KMS-11 (cell line): Measurements from ENCODE around the gene CNTF.

ENCODE experiments used
- H2AFZ ChIP-seq: fragments of 200-600 bp; sonication (generic); 2 replicates; pipeline ENCODE4 v1.6.1; 2016; ENCODE audit warnings: antibody characterized with exemption, mixed run types, low read depth
- H3K27ac ChIP-seq: fragments of 200-600 bp; sonication (generic); 2 replicates; pipeline ENCODE4 v1.6.1; 2016; ENCODE audit warnings: mild to moderate bottlenecking, mixed run types
- H3K27me3 ChIP-seq: fragments of 200-600 bp; sonication (generic); 2 replicates; pipeline ENCODE4 v1.6.1; 2017; ENCODE audit warnings: mild to moderate bottlenecking, low read depth, mixed run types, moderate library complexity; ENCODE audit not compliant: insufficient read depth
- H3K36me3 ChIP-seq: fragments of 200-600 bp; sonication (generic); 2 replicates; pipeline ENCODE4 v1.6.1; 2017; ENCODE audit warnings: mild to moderate bottlenecking, mixed run types; ENCODE audit not compliant: insufficient read depth
- H3K4me1 ChIP-seq: fragments of 200-600 bp; sonication (generic); 2 replicates; pipeline ENCODE4 v1.6.1; 2016; ENCODE audit warnings: mild to moderate bottlenecking, low read depth, mixed run types; ENCODE audit not compliant: poor library complexity, severe bottlenecking
- H3K4me2 ChIP-seq: fragments of 200-600 bp; sonication (generic); 2 replicates; pipeline ENCODE4 v1.7.0; 2016; ENCODE audit warnings: mild to moderate bottlenecking, mixed run types
- H3K4me3 ChIP-seq: fragments of 200-600 bp; sonication (generic); IDR thresholded peaks from 2 replicates; pipeline ENCODE4 v1.6.1; 2017; ENCODE audit warnings: low read depth, low read length, mixed read lengths; ENCODE audit not compliant: insufficient read depth
- H3K79me2 ChIP-seq: fragments of 200-600 bp; sonication (generic); 2 replicates; pipeline ENCODE4 v1.6.1; 2016; ENCODE audit warnings: low read depth, mixed run types; ENCODE audit not compliant: insufficient read depth
- H3K9ac ChIP-seq: fragments of 200-600 bp; sonication (generic); 2 replicates; pipeline ENCODE4 v1.6.1; 2016; ENCODE audit warnings: mild to moderate bottlenecking, mixed run types
- H4K20me1 ChIP-seq: fragments of 200-600 bp; sonication (generic); 2 replicates; pipeline ENCODE4 v1.6.1; 2016; ENCODE audit warnings: mild to moderate bottlenecking, mixed run types; ENCODE audit not compliant: insufficient read depth
- TF ChIP-seq, protein P1 (sequence below): fragments of 200-600 bp; sonication (generic); conservative IDR thresholded peaks from 2 replicates; pipeline ENCODE4 v1.6.1; 2017; ENCODE audit warnings: low read depth, mild to moderate bottlenecking, antibody characterized with exemption, low read length, moderate library complexity, mixed read lengths

The CNTF gene

GRCh38 chr11:58596621-58597020 is 25.8 kb upstream of the CNTF start:
- TF ChIP-seq, protein P1, sequence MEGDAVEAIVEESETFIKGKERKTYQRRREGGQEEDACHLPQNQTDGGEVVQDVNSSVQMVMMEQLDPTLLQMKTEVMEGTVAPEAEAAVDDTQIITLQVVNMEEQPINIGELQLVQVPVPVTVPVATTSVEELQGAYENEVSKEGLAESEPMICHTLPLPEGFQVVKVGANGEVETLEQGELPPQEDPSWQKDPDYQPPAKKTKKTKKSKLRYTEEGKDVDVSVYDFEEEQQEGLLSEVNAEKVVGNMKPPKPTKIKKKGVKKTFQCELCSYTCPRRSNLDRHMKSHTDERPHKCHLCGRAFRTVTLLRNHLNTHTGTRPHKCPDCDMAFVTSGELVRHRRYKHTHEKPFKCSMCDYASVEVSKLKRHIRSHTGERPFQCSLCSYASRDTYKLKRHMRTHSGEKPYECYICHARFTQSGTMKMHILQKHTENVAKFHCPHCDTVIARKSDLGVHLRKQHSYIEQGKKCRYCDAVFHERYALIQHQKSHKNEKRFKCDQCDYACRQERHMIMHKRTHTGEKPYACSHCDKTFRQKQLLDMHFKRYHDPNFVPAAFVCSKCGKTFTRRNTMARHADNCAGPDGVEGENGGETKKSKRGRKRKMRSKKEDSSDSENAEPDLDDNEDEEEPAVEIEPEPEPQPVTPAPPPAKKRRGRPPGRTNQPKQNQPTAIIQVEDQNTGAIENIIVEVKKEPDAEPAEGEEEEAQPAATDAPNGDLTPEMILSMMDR = no peak
- Histone ChIP-seq H3K27me3 (no peaks in the 10 kb centered on the region), H2AFZ (no peak overlapping the region), H3K79me2 (peaks cover 86% of the 10 kb centered on the region), H3K4me1 (peaks cover 58% of the 10 kb centered on the region), H3K4me3 (no peak overlapping the region), H3K4me2 (no peak overlapping the region), H3K9ac (no peak overlapping the region), H3K27ac (no peak overlapping the region), H4K20me1 (no peaks in the 10 kb centered on the region), H3K36me3 (no peaks in the 10 kb centered on the region)

- TF ChIP-seq, protein P1 = no peak
- H3K27me3 ChIP-seq = no peaks in the 10 kb centered on the region
- no peak overlapping the region for H3K4me3 ChIP-seq
- peaks cover 3% of the 10 kb centered on the region; the same call in 1 of the 2 replicates for H3K36me3 ChIP-seq
- H3K4me2 ChIP-seq = no peak overlapping the region
- no peak overlapping the region for H3K9ac ChIP-seq
- no peak overlapping the region for H2AFZ ChIP-seq
- peaks cover 48% of the 10 kb centered on the region for H3K4me1 ChIP-seq
- peaks cover 92% of the 10 kb centered on the region for H3K79me2 ChIP-seq
- H4K20me1 ChIP-seq = no peaks in the 10 kb centered on the region
- H3K27ac ChIP-seq = no peak overlapping the region; the same call in 1 of the 2 replicates
Observed at GRCh38 chr11:58597486-58598144, 24.9 kb upstream of the CNTF start.

DNA sequence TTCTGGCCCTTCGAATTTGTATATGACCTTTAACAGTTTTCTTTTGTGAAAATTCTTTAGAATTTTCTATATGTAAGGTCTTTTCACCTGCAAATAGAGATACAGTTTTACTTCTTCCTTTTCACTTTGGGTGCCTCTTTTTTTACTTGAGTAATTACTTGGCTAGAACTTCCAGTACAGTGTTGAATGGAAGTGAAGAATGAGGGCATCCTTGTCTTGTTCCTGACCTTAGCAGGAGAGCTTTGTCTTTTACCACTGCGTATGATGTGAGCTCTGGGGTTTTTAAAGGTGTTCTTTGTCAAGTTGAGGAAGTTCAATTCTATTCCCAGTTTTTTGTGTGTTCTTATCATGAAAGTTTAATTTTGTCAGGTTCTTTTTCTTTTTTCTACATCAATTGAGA is 22.0 kb upstream of the CNTF start:
- peaks cover 3% of the 10 kb centered on the region; the same call in 1 of the 2 replicates for H3K36me3 ChIP-seq
- no peaks in the 10 kb centered on the region for H3K27me3 ChIP-seq
- TF ChIP-seq, protein P1 = no peak
- H3K27ac ChIP-seq = no peak overlapping the region
- H4K20me1 ChIP-seq = peaks cover 2% of the 10 kb centered on the region; the same call in 1 of the 2 replicates
- H3K4me1 ChIP-seq = peaks cover 24% of the 10 kb centered on the region
- H3K4me3 ChIP-seq = no peak overlapping the region
- H3K79me2 ChIP-seq = peaks cover 97% of the 10 kb centered on the region
- no peak overlapping the region for H2AFZ ChIP-seq
- no peak overlapping the region for H3K9ac ChIP-seq
- H3K4me2 ChIP-seq = no peak overlapping the region; the same call in 1 of the 2 replicates

GRCh38 chr11:58606930-58607714 is 15.3 kb upstream of the CNTF start:
- no peak overlapping the region for H2AFZ ChIP-seq
- no peak overlapping the region for H3K4me2 ChIP-seq
- H3K9ac ChIP-seq = no peak overlapping the region
- no peak overlapping the region for H3K27ac ChIP-seq
- H3K36me3 ChIP-seq = peaks cover 5% of the 10 kb centered on the region; the same call in 1 of the 2 replicates
- no peak overlapping the region for H3K4me3 ChIP-seq
- H3K79me2 ChIP-seq = peaks cover 69% of the 10 kb centered on the region
- no peaks in the 10 kb centered on the region for H3K27me3 ChIP-seq
- TF ChIP-seq, protein P1 = no peak
- H3K4me1 ChIP-seq = no peaks in the 10 kb centered on the region
- peaks cover 7% of the 10 kb centered on the region; the same call in 1 of the 2 replicates for H4K20me1 ChIP-seq
